K562 (cell line): ENCODE results near the gene DTD1. TPM values are rescaled to one million over a fixed set of nuclear protein-coding genes. Genes with fewer than 3 reads are reported as not detected.
A peak's percentile ranks its signal among the peaks of the same experiment; 100 is the strongest.

ENCODE experiments used
- CEBPG ChIP-seq, 3 experiments: fragments of 200-800 bp in 1 of 3; sonication (Bioruptor generic) in 1 of 3; sonication (generic) in 1 of 3; formaldehyde crosslinking in 1 of 3; IDR thresholded peaks in 2 of 3; conservative IDR thresholded peaks in 1 of 3; 2 replicates each; pipeline versions ENCODE4 v1.6.1 to v1.8.0; 2016 to 2022; ENCODE audit warnings: missing compliant biosample characterization in 2 of 3, missing genetic modification characterization in 2 of 3, mild to moderate bottlenecking in 1 of 3, missing genetic modification reagents in 1 of 3
- HMG20A ChIP-seq: fragments of 450-650 bp; formaldehyde crosslinking; conservative IDR thresholded peaks from 2 replicates; pipeline ENCODE4 v1.4.0; 2020; ENCODE audit warnings: mild to moderate bottlenecking, mixed read lengths
- KDM5B ChIP-seq: fragments of 200-600 bp; sonication (generic); IDR thresholded peaks from 2 replicates; pipeline ENCODE4 v1.6.1; 2012; ENCODE audit warnings: low read depth, mild to moderate bottlenecking, moderate library complexity, low read length, control low read depth, inconsistent platforms; ENCODE audit not compliant: insufficient replicate concordance
- NR3C1 ChIP-seq: sonication (generic); formaldehyde crosslinking; IDR thresholded peaks from 2 replicates; pipeline ENCODE4 v1.8.1; 2022; ENCODE audit warnings: missing genetic modification reagents
- RAD21 ChIP-seq, 2 experiments: fragments of 250-450 bp in 1 of 2; fragments of 450-650 bp in 1 of 2; sonication (Bioruptor Pico) in 1 of 2; formaldehyde crosslinking in 1 of 2; IDR thresholded peaks in 1 of 2; conservative IDR thresholded peaks in 1 of 2; 2 replicates each; pipeline versions ENCODE4 v1.4.0 to v1.8.0; 2020 to 2022; ENCODE audit warnings: mild to moderate bottlenecking in 2 of 2, moderate library complexity in 1 of 2
- SIX5 ChIP-seq, 2 experiments: IDR thresholded peaks; 2 replicates each; pipeline ENCODE4 v1.6.1; 2011; ENCODE audit warnings: low read length in 2 of 2, borderline replicate concordance in 1 of 2, low read depth in 1 of 2, mild to moderate bottlenecking in 1 of 2, moderate library complexity in 1 of 2; ENCODE audit not compliant: insufficient read depth in 1 of 2
- SP2 ChIP-seq: IDR thresholded peaks from 2 replicates; pipeline ENCODE4 v1.6.1; 2011; ENCODE audit warnings: mild to moderate bottlenecking, low read depth, low read length, moderate library complexity; ENCODE audit not compliant: poor library complexity, severe bottlenecking; ENCODE audit errors: extremely low read depth
- ZFX ChIP-seq: sonication (generic); formaldehyde crosslinking; IDR thresholded peaks from 2 replicates; pipeline ENCODE4 v1.8.0; 2022; ENCODE audit warnings: mild to moderate bottlenecking, missing genetic modification reagents, moderate library complexity
- ZNF143 ChIP-seq: sonication (generic); formaldehyde crosslinking; IDR thresholded peaks from 2 replicates; pipeline ENCODE4 v1.9.0; 2022; ENCODE audit warnings: mild to moderate bottlenecking, missing genetic modification reagents
- ZNF551 ChIP-seq: fragments of 250-450 bp; sonication (Bioruptor Pico); IDR thresholded peaks from 2 replicates; pipeline ENCODE4 v1.5.0; 2021; ENCODE audit warnings: mild to moderate bottlenecking, moderate library complexity
- ZNF589 ChIP-seq: fragments of 200-800 bp; sonication (Bioruptor generic); IDR thresholded peaks from 2 replicates; pipeline ENCODE4 v1.6.1; 2016; ENCODE audit warnings: low read depth, missing genetic modification characterization, missing compliant biosample characterization
- polyA plus RNA-seq, 8 experiments: library from polyadenylated mRNA; depleted of rRNA in 4 of 8; stranded (reverse) in 5 of 8; unstranded in 3 of 8; fragments of >200 nt; fragmentation: Nextera tagmentation in 2 of 8; fragmentation: Illumina TruSeq in 1 of 8; extraction: Ambion mirVana in 2 of 8; extraction: Trizol in 1 of 8; gene quantifications; 2 replicates each; pipeline versions ENCODE4 v1.2.1 to v1.2.3, GENCODE V29; 2011 to 2014; ENCODE audit warnings: inconsistent platforms in 1 of 8, missing spikeins in 1 of 8
- total RNA-seq, 7 experiments: library from RNA; depleted of rRNA in 6 of 7; stranded (reverse); fragments of >200 nt in 6 of 7; fragmentation: Illumina TruSeq in 2 of 7; extraction: Trizol in 2 of 7; gene quantifications; 2 replicates each; pipeline versions ENCODE4 v1.2.1 to v1.2.3, GENCODE V29; 2011 to 2021; ENCODE audit warnings: low replicate concordance in 1 of 7
- TF ChIP-seq, protein P1 (sequence below), 2 experiments: fragments of 450-650 bp; formaldehyde crosslinking in 1 of 2; IDR thresholded peaks; 2 replicates each; pipeline versions ENCODE4 v1.4.0 to v1.6.1; 2014 to 2020; ENCODE audit warnings: mild to moderate bottlenecking in 2 of 2, borderline replicate concordance in 1 of 2, low read depth in 1 of 2
- TF ChIP-seq, protein P2 (sequence below), 2 experiments: fragments of 450-650 bp; conservative IDR thresholded peaks; 2 replicates each; pipeline ENCODE4 v1.6.1; 2017; ENCODE audit warnings: mild to moderate bottlenecking in 2 of 2, moderate library complexity in 2 of 2
- TF ChIP-seq, protein P3 (sequence below): sonication (generic); formaldehyde crosslinking; IDR thresholded peaks from 2 replicates; pipeline ENCODE4 v1.5.0; 2020; ENCODE audit warnings: missing genetic modification reagents

Gene DTD1
- total and polyA plus RNA-seq, 9 of the 15 experiments (the other 6 are each of a cell fraction or from before 2014, with no cell fraction given): 5.7 to 28.6 (median 26.8) TPM

DNA sequence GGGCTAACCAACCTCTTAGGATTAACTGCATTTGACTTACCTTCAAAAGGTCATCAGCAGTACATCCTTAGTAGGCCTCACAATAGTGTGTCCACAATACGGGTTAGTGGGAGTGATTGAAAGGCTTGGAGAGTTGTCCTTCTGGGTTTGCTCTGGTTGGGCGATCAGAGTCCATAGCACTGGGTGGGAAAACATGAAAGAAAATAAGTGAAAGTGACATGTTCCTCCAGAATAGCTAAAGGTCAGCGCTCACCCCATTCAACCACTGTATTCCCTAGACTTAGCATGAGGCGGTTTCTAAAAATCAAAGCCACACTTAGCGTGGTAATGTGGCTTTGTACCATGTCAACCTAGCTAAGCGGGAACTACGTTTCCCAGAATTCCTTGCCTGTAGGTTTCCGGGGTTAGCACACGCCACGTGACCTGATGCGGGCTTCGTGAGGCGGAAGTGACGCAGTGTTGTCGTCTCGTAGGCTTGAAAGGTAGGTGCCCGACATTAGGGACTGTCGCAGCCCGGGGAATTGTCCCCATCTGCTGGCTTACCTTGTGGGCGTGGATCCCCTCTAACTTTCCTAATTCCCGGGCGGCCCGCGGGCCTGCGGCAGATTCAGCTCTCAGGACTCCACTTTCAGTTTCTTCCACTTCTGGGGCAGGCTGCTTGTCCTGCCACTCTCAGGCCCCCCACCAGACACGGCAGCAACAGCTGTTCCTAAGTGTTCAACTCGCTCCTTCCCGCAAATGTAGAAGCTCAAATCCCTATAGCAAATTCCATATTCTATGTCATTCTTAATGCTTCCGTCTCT, 206.0 kb downstream of the DTD1 start (continued):
- TF ChIP-seq ZFX (CRISPR knock-in tag) (peak; percentile 53; the same call in 1 of the 2 replicates), RAD21 (CRISPR knock-in tag; conservative IDR thresholded peaks at IDR 0.05 in 1 of 2, IDR thresholded peaks at IDR 0.05 in 1 of 2) (peak in 1 of 2 experiments; percentile 42; a peak in 3 of 4 replicates), KDM5B (peak; percentile 55), SP2 (no peak), NR3C1 (CRISPR knock-in tag) (no peak), CEBPG (CRISPR knock-in tag; IDR thresholded peaks at IDR 0.05) (no peak), CEBPG (tag; conservative IDR thresholded peaks at IDR 0.05 in 1 of 2, IDR thresholded peaks at IDR 0.05 in 1 of 2) (no peak), HMG20A (no peak), ZNF551 (CRISPR knock-in tag) (no peak), ZNF143 (CRISPR knock-in tag) (peak; percentile 89), ZNF589 (no peak), SIX5 (IDR thresholded peaks at IDR 0.05; ENCODE audit: borderline replicate concordance in 1 of 2, insufficient read depth in 1 of 2, low read depth in 1 of 2, low read length in 2 of 2) (peak; percentile 69 to 72)
- TF ChIP-seq, protein P1, sequence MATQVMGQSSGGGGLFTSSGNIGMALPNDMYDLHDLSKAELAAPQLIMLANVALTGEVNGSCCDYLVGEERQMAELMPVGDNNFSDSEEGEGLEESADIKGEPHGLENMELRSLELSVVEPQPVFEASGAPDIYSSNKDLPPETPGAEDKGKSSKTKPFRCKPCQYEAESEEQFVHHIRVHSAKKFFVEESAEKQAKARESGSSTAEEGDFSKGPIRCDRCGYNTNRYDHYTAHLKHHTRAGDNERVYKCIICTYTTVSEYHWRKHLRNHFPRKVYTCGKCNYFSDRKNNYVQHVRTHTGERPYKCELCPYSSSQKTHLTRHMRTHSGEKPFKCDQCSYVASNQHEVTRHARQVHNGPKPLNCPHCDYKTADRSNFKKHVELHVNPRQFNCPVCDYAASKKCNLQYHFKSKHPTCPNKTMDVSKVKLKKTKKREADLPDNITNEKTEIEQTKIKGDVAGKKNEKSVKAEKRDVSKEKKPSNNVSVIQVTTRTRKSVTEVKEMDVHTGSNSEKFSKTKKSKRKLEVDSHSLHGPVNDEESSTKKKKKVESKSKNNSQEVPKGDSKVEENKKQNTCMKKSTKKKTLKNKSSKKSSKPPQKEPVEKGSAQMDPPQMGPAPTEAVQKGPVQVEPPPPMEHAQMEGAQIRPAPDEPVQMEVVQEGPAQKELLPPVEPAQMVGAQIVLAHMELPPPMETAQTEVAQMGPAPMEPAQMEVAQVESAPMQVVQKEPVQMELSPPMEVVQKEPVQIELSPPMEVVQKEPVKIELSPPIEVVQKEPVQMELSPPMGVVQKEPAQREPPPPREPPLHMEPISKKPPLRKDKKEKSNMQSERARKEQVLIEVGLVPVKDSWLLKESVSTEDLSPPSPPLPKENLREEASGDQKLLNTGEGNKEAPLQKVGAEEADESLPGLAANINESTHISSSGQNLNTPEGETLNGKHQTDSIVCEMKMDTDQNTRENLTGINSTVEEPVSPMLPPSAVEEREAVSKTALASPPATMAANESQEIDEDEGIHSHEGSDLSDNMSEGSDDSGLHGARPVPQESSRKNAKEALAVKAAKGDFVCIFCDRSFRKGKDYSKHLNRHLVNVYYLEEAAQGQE (IDR thresholded peaks at IDR 0.05; ENCODE audit: borderline replicate concordance): peak; percentile 77
- TF ChIP-seq, protein P1 (CRISPR knock-in tag; IDR thresholded peaks at IDR 0.05; ENCODE audit: low read depth): no peak
- TF ChIP-seq, protein P2, sequence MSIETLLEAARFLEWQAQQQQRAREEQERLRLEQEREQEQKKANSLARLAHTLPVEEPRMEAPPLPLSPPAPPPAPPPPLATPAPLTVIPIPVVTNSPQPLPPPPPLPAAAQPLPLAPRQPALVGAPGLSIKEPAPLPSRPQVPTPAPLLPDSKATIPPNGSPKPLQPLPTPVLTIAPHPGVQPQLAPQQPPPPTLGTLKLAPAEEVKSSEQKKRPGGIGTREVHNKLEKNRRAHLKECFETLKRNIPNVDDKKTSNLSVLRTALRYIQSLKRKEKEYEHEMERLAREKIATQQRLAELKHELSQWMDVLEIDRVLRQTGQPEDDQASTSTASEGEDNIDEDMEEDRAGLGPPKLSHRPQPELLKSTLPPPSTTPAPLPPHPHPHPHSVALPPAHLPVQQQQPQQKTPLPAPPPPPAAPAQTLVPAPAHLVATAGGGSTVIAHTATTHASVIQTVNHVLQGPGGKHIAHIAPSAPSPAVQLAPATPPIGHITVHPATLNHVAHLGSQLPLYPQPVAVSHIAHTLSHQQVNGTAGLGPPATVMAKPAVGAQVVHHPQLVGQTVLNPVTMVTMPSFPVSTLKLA (conservative IDR thresholded peaks at IDR 0.05): peak; percentile 48 to 72; a peak in 2 of 4 replicates
- TF ChIP-seq, protein P3, sequence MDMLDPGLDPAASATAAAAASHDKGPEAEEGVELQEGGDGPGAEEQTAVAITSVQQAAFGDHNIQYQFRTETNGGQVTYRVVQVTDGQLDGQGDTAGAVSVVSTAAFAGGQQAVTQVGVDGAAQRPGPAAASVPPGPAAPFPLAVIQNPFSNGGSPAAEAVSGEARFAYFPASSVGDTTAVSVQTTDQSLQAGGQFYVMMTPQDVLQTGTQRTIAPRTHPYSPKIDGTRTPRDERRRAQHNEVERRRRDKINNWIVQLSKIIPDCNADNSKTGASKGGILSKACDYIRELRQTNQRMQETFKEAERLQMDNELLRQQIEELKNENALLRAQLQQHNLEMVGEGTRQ: peak; percentile 99
